Gastroesophageal sphincter (tissue), 3 donors: ENCODE measurements around the gene NFKBIE.

Experiments used
- CTCF ChIP-seq, 4 experiments: fragments of 200-600 bp in 2 of 4; fragments of 450-650 bp in 2 of 4; sonication (generic) in 1 of 4; IDR thresholded peaks; one replicate each; pipeline ENCODE4 v1.5.1; 2017 to 2019; ENCODE audit warnings: antibody characterized with exemption in 4 of 4, mild to moderate bottlenecking in 2 of 4, moderate library complexity in 2 of 4
- EP300 ChIP-seq: sonication (generic); formaldehyde crosslinking; IDR thresholded peaks from one replicate; pipeline ENCODE4 v1.6.1; 2017; ENCODE audit warnings: antibody characterized with exemption, mild to moderate bottlenecking
- POLR2A ChIP-seq, 2 donors: fragments of 450-650 bp; IDR thresholded peaks; one replicate each; pipeline ENCODE4 v1.6.1; 2017; ENCODE audit warnings: antibody characterized with exemption in 2 of 2, mild to moderate bottlenecking in 2 of 2, moderate library complexity in 1 of 2
- POLR2AphosphoS5 ChIP-seq: sonication (generic); formaldehyde crosslinking; IDR thresholded peaks from one replicate; pipeline ENCODE4 v1.6.1; 2017; ENCODE audit warnings: antibody characterized with exemption

GRCh38 chr6:44278315-44278714 is 13.0 kb upstream of the NFKBIE start:
- TF ChIP-seq CTCF (IDR thresholded peaks at IDR 0.05) (no peak), EP300 (no peak), POLR2A (IDR thresholded peaks at IDR 0.05) (no peak), POLR2AphosphoS5 (no peak)
